VCaP (cell line): Measurements from ENCODE around the gene BBS9.

Experiments
- H3K27ac ChIP-seq: fragments of 450-650 bp; 2 replicates; pipeline ENCODE4 v1.5.1; 2017
- CTCF ChIP-seq: fragments of 450-650 bp; conservative IDR thresholded peaks from 2 replicates; pipeline ENCODE4 v1.5.1; 2017; ENCODE audit warnings: mild to moderate bottlenecking, moderate library complexity

BBS9 gene

DNA sequence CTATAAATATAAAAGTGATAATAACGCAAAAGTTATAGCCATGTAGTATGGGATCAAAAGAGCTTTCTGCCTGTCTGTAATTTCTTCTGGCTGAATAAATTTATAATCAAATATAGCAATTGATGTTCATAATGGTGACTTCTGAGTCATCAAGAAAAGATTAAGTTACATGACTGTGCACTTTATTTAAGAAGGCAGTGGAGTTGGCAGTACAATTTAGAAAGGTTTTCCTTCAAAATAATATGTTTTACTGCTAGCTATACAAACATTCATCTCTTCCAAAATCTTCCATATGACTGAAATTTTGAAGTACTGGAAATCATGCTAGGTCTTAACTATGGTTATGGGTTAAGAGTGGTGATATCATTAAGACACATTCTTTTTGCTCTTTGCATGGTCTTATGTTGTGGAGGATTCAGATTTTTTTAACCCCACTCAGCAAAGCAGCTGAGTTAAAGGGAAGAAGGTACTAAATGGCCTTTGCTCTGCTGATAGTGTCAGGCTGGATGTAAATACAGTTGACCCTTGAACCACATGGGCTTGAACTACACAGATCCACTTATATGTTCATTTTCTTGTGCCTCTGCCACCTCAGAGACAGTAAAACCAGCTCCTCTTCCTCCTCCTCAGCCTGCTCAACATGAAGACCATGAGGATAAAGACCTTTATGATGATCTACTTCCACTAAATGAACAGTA is 323.6 kb downstream of the BBS9 start:
- TF ChIP-seq CTCF: no peak
- no peak overlapping the region for H3K27ac ChIP-seq

DNA sequence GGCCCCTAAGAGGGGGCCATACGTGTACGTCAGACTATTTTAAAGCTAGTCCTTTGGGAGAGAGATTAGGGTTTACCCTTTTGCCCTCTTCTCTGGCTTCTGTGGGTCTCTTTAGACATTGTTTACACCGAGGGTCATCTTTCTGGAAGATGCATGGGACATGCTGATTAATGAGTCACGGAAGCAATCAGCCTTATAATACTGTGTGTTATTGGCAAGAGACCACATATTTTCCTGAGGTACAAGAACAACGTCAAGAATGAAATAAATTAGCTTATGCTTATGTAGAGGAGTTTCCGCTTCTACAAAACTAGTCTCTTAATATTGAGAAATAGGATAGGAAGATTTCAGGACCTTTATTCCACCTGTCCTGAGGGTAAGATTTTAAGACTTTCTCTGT is 327.7 kb downstream of the BBS9 start:
- no peak for TF ChIP-seq CTCF
- no peak overlapping the region for H3K27ac ChIP-seq

GRCh38 chr7:33458581-33458980 is 329.2 kb downstream of the BBS9 start:
- no peak for TF ChIP-seq CTCF
- no peak overlapping the region for H3K27ac ChIP-seq

DNA sequence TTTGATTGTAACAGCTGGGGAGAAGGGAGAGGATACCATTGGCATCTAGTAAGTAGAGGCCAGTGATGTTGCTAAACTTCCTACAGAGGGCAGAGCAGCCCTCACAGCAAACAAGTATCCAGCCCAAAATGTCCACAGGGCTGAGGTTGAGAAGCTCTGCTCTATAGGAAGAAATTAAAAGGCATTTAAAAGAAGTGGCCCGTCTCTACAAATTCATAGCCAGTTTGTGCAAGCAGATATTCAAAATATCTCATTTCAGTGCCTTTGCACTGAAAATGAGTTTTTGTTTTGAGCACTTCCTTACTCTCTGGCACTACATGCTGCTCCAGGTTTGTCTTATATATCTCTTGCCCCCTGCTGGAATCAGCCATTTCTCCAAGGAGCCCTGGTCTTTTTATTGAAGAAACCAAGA is 330.0 kb downstream of the BBS9 start:
- TF ChIP-seq CTCF: peak; percentile 82
- no peak overlapping the region for H3K27ac ChIP-seq

GRCh38 chr7:33463131-33463530 is 333.8 kb downstream of the BBS9 start:
- no peak for TF ChIP-seq CTCF
- H3K27ac ChIP-seq: no peak overlapping the region

GRCh38 chr7:33466203-33466602 is 336.8 kb downstream of the BBS9 start:
- no peak for TF ChIP-seq CTCF
- H3K27ac ChIP-seq: no peak overlapping the region

- H3K27ac ChIP-seq: no peak overlapping the region
- TF ChIP-seq CTCF: no peak
Observed at GRCh38 chr7:33471636-33472242, 342.4 kb downstream of the BBS9 start.
